Subcutaneous adipose tissue (tissue), 4 donors: ENCODE data around the gene LTBP2. TPM values are rescaled to one million over a fixed set of nuclear protein-coding genes. Genes with fewer than 3 reads are reported as not detected.

Experiments
- total RNA-seq, 4 donors: library from RNA; depleted of rRNA; stranded (reverse); fragments of >200 nt; gene quantifications; one replicate each; pipeline ENCODE4 v1.1.0, GENCODE V29; 2016
- TF ChIP-seq, protein P1 (sequence below): fragments of 450-650 bp; IDR thresholded peaks from one replicate; pipeline ENCODE4 v1.5.1; 2016; ENCODE audit warnings: low read depth, mild to moderate bottlenecking, control low read depth, antibody characterized with exemption, moderate library complexity

LTBP2 gene
- total RNA-seq, 4 donors from 2014 or later = 39.6 to 109 (median 64.3) TPM

DNA sequence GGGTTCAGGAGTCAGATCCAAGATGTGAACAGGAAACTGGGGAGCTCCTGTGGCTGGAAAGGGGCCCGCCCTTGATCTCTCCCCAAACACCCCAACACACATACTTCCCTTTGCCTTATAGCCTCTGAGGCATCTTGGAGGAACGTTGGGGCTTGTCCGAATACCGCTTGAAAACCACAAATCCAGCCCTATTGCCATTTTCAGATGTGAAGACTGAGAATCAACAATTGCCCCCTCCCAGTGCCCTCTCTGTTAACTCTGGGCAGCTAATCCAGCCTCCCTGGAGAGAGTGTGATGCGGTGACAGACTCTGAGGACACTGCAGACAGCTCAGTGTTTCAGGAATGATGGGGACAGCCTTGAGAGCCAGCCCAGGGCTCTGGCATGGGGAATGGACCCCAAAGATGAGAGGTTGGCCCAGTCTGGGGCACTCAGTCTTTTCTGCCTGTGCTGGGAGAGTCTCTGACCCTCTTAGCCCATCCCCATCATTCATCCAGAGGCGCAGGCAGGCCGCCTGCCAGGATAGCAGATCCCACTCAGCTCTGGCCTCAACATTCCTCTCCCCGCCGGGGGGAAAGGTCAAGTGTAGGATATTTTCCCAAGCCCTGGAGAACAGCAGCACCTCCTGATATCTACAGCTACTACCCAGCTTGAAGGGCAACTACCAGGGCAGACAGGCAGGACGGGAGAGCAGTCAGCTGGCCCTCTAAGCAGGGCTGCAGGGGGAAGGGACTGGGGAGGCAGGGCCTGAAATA, 24.6 kb upstream of the LTBP2 start:
- TF ChIP-seq, protein P1, sequence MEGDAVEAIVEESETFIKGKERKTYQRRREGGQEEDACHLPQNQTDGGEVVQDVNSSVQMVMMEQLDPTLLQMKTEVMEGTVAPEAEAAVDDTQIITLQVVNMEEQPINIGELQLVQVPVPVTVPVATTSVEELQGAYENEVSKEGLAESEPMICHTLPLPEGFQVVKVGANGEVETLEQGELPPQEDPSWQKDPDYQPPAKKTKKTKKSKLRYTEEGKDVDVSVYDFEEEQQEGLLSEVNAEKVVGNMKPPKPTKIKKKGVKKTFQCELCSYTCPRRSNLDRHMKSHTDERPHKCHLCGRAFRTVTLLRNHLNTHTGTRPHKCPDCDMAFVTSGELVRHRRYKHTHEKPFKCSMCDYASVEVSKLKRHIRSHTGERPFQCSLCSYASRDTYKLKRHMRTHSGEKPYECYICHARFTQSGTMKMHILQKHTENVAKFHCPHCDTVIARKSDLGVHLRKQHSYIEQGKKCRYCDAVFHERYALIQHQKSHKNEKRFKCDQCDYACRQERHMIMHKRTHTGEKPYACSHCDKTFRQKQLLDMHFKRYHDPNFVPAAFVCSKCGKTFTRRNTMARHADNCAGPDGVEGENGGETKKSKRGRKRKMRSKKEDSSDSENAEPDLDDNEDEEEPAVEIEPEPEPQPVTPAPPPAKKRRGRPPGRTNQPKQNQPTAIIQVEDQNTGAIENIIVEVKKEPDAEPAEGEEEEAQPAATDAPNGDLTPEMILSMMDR = no peak

DNA sequence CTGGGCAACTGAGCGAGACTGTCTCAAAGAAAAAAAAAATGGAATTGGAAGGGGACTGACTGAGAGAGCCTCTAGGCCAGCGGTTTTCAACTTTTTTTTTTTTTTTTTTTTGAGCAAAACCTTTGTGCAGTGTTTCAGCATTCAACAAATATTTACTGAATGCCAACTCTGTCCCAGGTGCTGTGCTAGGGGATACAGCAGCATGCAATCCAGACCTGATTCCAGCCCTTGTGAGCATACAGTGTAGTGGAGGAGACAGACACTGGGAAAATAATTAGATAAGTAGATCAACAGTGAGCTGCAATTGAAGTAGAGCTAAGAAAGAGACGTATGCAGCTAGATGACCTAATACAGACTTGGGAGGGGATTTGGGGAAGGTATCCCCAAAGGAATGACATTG, 23.8 kb upstream of the LTBP2 start:
- TF ChIP-seq, protein P1 = no peak

DNA sequence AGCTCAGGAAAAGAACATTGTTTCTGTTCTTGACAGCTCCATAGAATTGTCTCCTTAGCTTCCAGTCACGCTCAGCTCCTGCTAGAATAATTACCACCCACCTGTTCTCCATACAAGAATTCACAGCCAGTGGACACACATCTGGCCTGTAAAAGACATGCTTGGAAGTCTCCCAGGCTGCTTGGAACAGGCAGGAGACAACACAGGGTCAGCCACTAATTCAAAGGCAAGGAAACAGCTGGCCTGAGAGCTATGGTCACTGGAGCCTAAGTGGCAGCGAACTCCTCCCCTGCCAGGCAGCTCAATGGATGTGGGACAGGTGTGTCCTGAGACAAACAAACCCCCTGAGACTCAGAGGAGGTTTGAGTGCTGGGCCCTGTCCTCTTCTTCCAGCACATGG, 22.9 kb upstream of the LTBP2 start:
- TF ChIP-seq, protein P1 = no peak

DNA sequence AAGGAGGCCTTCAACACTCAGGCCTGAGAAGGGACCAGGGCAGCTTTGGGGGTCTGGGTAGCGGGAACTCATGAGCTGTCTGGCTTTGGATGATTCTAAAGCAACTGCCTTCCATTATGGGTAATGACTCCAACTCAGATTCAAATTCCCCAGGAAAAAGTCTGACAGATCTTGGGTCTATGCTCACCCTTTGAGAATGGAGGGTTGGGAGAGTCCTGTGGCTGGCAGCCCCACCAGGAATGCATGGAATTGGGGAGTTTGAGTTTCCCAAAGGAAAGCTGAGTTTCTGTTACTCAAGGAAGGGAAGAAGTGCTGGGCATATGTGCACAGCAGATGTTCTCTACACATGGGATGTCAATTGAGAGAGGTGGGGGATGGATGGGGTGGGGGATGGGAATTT, 22.4 kb upstream of the LTBP2 start:
- TF ChIP-seq, protein P1 = no peak

DNA sequence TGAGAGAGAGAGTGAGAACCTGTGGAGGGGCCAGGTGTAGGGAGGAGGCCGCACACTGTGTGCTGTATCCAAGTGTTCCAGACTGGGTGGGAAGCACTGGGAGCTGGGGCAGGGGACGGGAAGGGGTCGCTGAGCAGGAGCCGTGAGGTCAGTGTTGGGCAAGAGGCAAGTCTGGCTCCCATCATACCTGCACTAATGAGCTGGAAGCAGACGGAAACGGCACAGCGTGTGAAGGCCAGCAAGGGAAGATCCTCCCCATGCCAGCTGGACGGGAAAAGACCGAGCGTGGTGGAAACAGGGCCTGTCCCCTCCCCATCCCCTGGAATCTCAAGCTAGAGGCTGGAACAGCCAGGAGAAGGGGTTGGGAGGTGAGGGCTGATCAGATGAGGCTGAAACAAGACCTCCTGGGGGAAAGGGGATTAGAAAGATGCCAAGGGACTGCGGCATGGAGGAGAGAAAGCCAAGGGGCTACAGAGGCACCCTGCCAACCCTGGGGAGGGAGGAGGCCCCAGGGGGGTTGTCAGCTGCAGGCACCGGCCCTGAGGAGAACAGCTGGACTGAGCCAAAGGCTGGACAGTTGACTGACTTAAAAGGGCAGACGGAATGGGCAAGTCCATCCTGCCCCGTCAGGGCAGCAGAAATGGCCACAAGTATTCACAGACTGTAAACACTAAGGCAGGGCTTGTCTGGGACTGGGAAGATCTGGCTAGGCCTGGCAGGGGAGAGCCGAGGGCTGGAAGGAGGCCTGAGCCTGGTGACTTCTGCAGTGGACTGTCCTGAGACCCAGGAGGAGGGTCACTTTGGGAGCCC, 19.0 kb upstream of the LTBP2 start:
- TF ChIP-seq, protein P1 = no peak

DNA sequence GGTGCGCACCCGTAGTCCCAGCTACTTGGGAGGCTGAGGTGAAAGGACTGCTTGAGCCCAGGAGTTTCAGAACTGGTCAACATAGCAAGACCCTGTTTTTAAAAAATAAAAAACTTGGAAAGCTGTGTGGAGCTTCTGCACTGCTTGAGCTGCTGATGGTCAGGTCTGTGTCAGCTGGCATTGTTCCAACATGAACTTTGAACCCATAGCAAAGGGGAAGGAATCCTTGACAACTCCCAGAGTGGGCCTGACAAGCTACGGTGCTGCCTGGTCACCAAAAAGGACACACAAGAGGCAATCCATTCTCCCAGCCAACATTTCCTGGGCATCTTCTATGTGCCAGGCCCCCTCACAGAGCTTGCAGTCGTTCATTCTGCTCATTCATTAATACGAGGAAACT, 16.4 kb upstream of the LTBP2 start:
- TF ChIP-seq, protein P1 = no peak

DNA sequence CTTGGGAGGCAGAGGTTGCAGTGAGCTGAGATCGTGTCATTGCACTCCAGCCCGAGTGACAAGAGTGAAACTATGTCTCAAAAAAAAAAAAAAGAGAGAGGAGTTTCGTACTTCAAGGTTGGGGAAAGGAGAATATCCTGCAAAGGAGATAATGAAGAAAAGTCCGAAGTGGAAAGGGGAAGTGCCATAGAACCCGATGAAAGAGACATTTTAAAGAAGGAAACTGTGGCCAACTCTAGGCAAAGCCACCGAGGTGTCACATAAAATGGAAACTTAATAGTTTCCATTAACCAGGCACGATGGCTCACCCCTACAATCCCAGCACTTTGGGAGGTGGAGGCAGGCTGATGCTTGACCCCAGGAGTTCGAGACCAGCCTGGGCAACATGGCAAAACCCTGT, 15.0 kb upstream of the LTBP2 start:
- TF ChIP-seq, protein P1 = no peak
